ENCODE data around the gene CFDP1.

The CFDP1 gene

DNA sequence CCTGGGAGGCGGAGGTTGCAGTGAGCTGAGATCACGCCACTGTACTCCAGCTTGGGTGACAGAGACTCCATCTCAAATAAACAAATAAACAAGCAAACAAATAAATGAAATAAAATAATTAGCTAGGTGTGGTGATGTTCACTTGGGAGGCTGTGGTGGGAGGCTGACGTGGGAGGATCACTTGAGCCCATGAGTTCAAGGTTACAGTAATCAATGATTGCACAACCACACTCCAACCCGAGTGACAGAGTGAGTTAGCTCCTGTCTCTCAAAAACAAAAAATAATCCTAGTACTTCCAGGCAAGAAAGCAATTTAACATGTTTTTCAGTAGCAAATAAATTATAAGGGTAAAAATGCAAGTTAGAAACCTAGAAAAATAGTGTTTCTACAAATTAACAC is 26.4 kb downstream of the CFDP1 start:
- no peak for DNase-seq (ENCODE audit: low read depth, low spot score)

DNA sequence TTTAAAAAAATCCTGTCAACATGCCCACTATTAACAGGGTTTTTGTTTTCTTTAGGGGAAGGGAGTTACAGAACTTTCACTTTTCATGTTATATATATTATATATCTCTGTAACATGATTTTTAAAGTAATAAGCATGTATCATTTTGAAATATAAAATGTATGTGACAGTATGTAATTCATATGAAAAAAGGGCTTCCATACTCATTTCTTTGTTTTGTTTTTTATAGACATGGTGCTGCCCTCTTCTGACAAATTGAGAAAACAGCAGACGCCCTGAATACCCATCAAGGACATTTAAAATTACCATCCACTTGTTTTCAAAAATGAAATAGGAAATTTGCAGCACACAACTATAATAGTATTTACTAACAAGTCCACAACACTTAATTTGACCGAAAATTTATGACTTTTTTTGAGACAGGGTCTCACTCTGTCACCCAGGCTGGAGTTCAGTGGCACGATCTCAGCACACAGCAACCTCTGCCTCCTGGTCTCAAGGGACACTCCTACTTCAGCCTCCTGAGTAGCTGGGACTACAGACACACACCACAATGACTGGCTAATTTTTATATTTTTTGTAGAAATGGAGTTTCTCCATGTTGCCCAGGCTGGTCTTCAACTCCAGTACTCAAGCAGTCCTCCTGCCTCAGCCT is 30.4 kb downstream of the CFDP1 start:
- peak; percentile 8 for DNase-seq (ENCODE audit: low read depth, low spot score)

DNA sequence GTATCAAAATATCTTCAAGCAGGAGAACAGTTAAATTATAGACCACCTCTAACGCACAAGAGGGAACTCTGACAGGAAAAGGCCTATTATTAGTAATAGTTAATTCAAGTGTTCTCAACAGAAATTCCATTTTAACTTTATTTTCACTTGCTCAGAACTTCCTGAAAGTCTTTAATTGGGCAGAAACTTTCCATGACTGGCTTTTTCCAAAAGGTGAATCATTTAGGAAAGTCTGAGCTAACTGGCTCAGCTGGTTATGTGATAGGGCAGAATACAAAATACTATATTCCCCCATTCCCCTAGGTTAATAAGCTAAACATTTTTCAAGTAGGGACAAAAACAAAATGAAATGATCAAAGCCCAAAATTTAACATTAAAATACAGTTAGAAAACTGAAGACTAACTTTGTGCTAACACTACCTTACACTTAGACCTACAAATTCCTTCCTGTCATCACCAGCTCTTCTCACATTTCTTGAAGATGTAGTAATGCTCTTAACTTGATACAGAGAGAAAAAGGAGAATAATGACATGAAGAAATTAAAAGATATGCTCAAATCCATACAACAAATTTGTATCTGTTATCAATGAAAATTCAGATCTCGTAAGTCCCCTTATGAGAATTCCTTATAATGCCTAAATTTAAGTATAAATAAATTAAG is 31.0 kb downstream of the CFDP1 start:
- DNase-seq (ENCODE audit: low read depth, low spot score): no peak

DNA sequence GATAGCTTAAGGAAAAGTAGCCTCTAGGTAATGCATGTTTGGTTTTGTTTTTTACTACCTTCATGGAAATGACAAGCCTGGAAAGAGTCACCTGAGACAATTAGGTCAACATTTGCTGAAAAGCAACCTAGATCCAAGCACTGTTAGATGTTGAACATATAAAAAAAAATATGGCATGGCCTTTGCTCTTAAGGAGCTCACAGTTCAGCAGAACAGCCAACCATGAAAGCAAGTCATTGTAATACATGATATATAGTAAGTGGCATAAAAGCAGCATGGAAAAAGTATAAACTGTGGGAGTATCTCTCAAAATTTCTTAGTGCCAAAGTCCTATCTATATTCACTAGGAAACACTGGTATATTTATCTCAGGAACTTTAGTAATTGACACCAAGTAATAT is 31.6 kb downstream of the CFDP1 start:
- DNase-seq (ENCODE audit: low read depth, low spot score): no peak

DNA sequence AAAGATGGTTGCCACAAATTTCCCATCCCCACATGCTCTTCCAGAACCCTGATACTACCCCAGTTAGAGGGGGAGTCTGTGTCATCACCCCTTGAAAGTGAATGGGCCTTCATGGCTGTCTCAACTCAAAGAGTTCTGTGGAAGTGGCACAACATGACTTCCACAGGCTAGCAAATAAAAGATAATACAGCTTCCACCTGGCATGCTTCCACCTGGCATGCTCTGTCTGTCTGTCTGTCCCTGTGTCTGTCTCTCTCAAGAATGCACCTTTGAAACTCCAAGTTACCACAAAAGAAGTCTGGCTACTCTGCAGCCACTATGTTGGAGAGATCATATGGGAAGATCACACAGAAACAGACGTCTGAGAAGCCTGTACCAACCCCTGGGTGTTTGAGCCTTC is 35.0 kb downstream of the CFDP1 start:
- no peak for DNase-seq (ENCODE audit: low read depth, low spot score)

DNA sequence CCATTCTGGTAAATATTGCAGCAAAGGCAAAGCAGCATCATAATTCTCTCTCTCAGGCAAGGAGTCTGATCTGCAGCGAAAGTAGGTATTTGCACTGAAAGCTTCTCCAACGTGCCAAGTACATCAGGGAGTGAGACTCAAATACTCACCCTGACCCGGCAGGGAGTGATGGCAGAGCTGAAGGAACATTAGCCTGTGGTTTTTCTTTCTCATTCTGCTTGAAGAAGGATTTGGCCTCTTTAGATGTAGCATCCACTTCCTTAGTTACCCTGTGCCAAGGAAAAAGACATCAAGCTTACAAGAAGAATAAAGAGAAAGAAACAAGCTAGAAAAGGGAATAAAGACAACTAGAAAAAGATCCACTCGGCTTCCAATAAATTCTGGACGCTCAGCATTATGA is 38.4 kb downstream of the CFDP1 start:
- no peak for DNase-seq (ENCODE audit: low read depth, low spot score)

DNA sequence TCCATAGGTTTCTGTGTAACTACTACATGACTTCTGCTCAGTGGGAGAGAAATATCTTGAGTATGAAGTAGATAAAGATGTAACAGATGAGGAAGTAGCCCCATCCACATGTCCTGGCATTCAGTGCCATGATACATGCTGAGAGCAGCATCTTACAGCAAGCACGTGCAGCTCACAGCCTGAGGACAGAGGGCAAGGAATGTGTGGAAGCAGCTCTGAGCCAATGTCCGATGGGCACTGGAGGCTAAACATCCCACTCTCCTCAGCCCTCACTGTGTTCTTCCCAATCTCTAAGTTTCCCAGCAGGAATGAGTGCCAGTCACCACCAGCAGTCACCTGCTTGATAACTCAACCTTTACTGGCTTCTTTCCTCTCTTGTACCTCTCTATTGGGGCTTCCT is 40.4 kb downstream of the CFDP1 start:
- DNase-seq (ENCODE audit: low read depth, low spot score): no peak

DNA sequence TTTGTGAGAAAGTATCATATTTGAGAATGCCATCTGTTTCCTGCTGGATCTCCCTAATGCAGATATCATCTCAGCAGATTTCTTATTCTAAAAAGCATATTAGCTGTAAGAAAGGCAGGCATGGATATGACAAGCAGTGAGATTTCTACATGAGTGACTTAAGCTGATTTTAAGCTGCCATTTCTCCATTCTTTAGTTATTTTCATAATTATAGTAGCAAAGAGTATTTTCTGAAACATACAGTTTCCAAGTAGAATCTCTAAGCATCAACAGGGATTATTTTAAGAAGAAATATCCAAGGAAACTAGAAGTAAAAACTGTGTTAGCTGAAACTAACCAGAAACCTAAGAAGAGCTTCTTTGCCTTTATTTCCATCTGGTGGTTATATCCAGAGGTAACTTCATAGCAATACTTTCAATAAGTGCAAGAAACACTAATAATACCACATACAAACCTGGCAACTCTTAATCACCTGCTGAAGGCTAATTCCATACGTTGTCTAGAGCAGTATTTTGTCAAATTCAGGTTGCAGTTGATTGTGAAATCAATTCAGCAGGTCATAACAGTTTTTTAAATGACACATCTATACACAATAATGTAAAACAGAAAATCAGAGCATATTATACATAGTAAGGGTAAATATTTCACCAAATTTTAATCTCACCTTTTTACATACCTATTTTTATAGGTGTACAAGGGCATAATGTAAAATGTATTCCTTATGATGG is 42.2 kb downstream of the CFDP1 start:
- no peak for DNase-seq (ENCODE audit: low read depth, low spot score)

DNA sequence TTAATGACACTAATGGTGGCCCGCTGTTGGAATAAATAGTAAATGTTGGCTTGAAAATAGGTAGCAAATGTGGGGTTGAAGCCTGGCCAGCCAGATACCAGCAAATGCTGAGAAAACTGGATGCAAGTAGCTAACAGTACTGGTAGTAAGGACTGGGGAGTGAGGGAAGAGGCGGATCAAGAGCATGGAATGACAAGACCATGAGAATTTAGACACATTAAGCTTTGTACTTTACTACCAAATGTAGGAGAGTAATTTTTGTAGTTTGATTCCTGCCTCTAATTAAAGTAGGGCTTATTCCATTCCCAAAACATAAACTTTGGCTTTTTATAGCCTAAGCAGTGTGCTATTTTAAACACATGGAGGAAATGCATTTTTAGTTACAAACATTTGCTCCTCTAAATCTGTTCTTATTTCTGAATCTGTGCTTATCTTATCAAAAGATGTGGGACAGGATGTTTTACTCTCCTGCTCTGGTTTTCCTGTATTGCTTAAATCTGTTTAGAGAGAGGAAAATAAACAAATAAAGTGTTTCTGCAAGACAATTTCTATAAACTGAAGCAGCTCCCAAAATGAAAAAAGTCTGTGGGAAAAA is 44.1 kb downstream of the CFDP1 start:
- no peak for DNase-seq (ENCODE audit: low read depth, low spot score)

DNA sequence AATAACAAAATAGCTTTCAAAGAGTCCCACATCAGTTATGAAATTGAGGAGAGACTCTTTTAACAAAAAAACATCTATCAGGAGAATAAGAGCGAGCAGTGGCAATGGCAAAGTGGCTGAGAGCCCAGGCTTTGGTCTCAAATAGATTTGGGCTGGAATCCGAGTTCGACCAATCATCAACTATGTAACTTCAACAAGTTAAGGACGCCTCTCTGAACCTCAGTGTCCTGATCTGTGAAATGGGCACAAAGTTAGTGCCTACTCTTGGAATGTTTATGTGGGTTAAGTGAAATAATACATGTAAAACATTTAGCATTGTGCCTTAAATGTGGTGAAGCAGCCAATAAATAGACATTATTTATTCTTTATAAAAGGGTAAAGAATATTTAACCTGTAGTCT is 45.4 kb downstream of the CFDP1 start:
- no peak for DNase-seq (ENCODE audit: low read depth, low spot score)

DNA sequence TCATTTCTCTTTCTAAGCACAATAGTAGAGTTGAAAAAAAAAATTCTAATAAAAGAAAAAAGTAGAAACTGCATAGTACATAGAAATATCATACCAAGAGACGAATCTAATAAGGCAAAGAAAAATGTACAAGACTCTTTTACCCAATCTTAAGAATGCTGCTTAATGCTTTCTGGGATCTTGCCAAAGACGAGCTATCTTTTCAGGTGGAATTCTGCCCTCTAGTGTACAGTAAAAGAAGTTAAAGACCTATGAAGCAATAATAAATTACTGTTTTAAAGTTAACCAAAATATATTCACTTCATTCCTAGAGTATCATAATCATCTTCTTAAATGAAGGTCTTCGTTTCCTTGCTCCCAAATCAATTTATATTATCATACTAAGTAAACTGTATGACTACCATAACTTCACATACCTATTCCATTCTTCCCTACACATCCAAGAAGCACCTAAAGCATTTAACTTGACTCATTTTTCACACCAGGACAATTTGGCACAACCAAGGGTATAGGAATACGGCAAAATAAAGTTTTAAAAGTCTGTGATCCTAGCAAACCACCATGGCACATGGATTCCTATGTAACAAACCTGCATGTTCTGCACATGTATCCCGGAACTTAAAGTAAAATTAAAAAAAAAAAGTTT is 47.7 kb downstream of the CFDP1 start:
- no peak for DNase-seq (ENCODE audit: low read depth, low spot score)

DNA sequence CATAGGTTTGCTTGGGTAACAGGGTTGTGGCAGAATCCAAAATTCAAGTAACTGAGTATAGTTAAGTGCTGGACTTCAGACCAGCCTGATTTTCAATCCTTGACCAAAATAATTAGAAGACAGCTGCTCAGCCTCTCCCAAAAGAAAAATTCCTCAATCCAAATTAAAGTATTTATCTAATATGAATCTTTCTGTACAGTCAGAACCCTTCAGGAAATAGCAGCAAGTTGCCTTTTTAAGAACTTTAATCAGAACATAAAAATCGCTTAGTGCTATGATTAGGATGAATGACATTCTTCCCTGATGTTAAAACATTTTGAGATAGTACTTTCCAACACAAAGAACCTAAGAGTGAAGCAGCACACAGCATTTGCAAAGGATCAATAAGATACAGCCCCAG is 50.2 kb downstream of the CFDP1 start:
- DNase-seq (ENCODE audit: low read depth, low spot score): no peak

DNA sequence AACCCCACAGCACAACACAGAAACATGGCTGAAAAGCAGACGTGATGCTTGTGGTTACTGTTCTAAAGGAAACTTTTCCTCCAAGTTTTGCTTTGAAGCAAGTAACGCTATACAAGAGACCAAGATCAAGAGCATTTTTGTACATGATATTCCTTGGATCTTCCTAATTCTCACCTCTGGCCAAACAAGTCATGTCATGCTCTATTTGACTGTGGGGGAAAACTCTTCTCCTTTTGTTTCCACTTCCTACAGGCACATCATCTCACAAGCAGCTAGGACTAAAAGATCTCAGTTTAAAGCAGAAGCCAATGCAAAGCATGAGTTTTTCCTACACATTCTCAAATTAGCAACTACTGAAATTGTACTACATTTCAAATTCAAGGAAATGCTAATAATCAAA is 50.7 kb downstream of the CFDP1 start:
- no peak for DNase-seq (ENCODE audit: low read depth, low spot score)

DNA sequence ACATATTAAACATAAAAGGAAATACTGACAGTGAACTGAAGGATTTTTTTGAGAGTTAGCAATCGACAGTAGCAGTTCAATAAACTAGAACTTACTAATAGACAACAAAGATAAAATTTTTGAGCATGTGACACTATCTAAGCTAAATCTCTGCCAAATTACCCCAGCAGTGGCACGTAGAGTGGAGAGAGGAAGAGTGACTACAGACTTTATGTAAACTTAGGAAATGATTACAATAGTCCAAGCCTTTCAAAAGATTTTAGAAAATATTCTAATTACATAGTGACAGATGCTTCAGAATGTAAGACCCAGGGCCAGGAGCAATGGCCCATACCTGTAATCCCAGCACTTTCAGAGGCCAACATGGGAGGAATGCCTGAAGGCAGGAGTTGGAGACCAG is 52.4 kb downstream of the CFDP1 start:
- no peak for DNase-seq (ENCODE audit: low read depth, low spot score)

DNA sequence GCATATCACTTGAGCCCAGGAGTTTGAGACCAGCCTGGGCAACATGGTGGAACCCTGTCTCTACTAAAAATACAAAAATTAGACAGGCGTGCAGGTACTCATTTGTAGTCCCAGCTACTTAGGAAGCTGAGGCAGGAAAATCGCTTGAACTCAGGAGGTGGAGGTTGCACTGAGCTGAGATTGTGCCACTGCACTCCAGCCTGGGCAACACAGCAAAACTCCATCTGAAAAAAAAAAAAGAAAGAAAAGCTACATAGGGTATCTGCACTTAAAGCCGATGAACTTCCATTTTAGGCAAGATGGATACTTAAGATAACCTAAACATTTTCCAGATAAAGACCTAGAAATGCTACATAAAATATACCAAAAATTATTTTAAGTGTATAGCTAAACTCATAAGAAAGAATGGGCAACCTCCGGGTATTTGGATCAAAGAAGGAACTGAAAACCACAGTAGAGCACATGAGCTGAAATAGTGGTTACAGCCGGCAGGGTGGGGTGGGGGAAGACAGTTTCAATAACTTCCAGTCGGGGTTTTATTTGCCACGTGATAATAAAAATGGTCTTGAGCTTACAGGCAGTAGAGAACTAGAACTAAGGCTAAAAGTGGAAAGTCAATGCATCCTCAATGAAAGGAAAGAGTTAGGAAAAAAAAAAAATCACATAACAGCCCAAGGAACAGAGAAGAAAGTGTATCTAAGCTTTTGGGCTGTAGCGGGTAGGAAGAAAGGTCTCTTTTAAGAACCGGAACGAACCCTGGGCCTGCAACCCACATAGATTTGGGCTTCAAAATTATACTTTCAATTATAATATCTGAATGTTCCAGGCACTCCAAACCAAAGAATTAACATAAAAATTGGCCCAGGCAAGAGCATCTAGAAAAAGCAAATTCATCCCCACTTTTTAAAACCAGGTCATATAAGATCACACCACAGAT is 53.1 kb downstream of the CFDP1 start:
- no peak for DNase-seq (ENCODE audit: low read depth, low spot score)

DNA sequence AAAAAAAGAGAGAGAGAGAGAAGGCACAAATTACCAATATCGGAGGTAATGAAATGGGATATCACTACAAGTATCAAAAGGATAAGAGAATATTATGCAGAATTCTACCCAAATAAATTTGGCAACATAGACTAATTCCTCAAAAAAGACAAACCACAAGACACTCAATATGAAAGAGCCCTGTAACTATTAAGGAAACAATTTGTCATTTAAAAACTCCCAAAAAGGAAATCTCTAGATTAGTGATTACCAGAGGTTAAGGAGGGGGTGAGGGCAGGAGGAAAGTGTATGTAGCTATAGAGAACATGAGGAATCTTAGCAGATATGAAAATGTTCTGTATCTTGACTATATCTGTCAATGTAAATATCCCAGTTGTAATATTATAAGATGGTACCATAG is 54.0 kb downstream of the CFDP1 start:
- DNase-seq (ENCODE audit: low read depth, low spot score): no peak

DNA sequence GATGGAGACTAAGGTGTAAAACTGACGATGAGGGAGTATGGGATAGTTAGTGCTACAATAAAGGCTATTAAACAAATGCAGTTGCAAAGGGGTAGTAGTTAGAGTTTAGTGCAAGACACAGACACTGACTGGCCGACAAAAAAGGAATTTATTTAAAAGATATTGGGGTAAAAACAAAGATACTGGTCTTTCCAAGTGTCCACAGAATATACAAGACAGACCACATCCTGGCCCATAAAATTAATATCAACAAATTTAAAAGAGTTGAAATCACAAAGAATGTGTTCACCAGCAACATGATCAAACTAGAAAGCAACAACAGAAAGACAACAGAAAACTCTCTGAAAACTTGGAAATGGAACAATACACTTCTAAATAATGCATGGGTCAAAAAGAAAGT is 54.7 kb downstream of the CFDP1 start:
- DNase-seq (ENCODE audit: low read depth, low spot score): no peak

DNA sequence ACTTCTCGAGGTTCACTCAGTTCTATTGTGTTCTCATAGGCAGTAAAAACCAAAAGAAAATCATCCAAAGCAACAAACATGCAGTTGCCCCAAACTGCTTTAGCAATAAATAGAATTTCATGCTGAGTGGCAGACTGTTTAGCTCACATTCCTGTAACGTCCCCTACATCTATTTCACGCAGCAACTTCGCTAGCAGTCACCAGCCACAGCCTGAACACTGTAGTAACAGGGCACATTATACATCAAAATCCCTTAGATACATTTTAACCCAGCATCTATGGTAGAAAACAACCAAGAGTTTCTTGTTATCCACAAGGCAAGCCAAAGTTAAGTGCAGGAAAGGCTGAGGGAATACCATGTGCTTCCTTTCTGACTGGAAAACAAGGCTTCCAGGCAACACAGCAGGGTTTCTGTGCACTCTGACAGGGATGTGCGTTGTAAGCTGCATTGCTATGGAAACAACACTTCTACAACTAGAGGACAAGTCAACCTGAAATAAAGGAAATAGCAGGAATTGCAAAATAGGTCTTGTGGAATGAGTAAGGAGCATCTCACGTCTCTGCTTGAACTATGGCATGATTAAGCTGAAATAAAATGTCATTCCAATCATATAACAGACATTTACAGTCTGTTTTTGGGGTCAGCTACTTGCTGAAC is 55.4 kb downstream of the CFDP1 start:
- DNase-seq (ENCODE audit: low read depth, low spot score): peak; percentile 13

DNA sequence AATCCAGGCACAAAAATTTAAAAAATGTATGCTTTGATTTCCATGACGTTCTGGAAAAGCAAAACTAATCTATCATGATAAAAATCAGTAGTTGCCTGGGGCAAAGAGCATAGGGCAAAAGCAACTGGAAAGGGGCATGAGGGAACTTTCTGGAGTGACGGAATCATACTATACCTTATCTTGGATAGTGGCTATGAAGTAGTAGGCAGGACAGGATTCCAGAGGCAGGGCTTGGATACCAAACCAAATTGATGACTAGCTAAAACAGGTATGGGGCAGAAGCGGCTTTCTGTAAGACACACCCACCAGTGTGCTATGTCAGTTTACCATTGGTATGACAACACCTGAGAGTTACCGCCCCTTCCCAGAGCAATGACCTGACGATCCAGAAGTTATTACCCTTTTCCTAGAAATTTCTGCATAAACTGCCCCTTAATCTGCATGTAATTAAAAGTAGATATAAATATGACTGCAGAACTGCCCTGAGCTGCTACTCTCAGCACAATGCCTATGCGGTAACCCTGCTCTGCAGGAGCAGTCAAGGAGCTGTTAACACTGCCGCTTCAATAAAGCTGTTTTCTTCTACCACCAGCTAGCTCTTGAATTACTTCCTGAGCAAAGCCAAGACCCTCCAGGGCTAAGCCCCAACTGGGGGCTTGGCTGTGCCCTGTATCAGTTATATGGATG is 56.7 kb downstream of the CFDP1 start:
- DNase-seq (ENCODE audit: low read depth, low spot score): peak; percentile 40

DNA sequence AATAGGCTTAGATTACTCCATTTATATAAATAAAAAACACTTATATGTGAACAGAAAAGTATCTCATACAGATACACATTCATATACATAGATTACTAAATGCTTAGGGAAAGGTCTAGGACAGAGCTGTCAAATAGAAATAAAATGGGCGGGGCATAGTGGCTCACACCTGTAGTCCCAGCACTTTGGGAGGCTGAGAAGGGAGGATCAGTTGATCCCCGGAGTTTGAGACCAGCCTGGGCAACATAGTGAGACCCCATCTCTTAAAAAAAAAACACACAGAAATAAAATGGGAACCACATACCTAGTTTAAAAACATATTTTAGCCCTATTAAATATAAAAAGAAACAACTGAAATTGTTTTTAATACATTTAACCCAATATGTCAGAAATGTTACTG is 58.9 kb downstream of the CFDP1 start:
- DNase-seq (ENCODE audit: low read depth, low spot score): no peak
